ENCODE data around the gene PLCXD1.

The PLCXD1 gene

DNA sequence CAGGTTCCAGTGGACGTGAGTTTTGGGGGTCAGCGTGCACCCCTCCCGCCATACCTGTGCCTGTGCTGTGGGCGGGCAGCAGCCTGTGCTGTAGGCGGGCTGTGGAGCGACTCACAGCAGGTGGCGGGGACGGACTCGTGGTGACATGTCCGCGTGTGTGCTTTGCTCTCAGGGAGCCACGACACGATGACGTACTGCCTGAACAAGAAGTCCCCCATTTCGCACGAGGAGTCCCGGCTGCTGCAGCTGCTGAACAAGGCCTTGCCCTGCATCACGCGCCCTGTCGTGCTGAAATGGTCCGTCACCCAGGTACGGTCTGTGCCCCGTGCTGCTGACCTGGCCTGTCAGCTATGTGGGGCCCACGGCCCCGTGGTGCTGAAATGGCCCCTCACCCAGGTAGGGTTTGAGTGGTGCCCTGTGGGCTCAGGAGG, 7.4 kb downstream of the PLCXD1 start:
- TF ChIP-seq, protein P1, sequence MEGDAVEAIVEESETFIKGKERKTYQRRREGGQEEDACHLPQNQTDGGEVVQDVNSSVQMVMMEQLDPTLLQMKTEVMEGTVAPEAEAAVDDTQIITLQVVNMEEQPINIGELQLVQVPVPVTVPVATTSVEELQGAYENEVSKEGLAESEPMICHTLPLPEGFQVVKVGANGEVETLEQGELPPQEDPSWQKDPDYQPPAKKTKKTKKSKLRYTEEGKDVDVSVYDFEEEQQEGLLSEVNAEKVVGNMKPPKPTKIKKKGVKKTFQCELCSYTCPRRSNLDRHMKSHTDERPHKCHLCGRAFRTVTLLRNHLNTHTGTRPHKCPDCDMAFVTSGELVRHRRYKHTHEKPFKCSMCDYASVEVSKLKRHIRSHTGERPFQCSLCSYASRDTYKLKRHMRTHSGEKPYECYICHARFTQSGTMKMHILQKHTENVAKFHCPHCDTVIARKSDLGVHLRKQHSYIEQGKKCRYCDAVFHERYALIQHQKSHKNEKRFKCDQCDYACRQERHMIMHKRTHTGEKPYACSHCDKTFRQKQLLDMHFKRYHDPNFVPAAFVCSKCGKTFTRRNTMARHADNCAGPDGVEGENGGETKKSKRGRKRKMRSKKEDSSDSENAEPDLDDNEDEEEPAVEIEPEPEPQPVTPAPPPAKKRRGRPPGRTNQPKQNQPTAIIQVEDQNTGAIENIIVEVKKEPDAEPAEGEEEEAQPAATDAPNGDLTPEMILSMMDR (conservative IDR thresholded peaks at IDR 0.05; ENCODE audit: control insufficient read depth, insufficient read depth, low read depth, low read length) = no peak
- H3K4me3 ChIP-seq (ENCODE audit: control insufficient read depth, low read depth, low read length) = no peak overlapping the region
- no peak for DNase-seq (ENCODE audit: low read depth)

DNA sequence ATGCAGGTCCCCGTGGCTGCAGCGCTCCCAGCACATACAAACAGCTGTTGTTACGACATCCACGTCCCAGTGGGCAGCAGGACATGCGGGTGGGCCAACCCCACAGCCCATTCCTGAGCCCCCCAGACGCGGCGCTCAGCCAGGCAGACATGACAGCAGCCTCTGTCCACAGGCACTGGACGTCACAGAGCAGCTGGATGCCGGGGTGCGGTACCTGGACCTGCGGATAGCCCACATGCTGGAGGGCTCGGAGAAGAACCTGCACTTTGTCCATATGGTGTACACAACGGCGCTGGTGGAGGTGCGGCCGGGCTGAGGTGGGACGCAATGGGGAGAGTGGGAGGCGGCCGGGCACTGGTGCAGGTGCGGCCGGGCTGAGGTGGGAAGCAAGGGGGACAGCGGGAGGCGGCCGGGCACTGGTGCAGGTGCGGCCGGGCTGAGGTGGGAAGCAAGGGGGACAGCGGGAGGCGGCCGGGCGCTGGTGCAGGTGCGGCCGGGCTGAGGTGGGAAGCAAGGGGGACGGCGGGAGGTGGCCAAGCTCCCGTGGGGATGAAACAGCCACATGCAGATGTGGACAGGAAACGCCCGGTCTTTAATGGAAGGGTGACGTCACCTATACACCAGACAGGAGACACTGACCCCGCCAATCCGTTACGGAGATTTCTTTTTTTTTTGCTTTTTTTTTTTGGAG, 9.4 kb downstream of the PLCXD1 start:
- H3K4me3 ChIP-seq (ENCODE audit: control insufficient read depth, low read depth, low read length) = no peak overlapping the region
- TF ChIP-seq, protein P1 (conservative IDR thresholded peaks at IDR 0.05; ENCODE audit: control insufficient read depth, insufficient read depth, low read depth, low read length) = no peak
- DNase-seq (ENCODE audit: low read depth) = no peak

DNA sequence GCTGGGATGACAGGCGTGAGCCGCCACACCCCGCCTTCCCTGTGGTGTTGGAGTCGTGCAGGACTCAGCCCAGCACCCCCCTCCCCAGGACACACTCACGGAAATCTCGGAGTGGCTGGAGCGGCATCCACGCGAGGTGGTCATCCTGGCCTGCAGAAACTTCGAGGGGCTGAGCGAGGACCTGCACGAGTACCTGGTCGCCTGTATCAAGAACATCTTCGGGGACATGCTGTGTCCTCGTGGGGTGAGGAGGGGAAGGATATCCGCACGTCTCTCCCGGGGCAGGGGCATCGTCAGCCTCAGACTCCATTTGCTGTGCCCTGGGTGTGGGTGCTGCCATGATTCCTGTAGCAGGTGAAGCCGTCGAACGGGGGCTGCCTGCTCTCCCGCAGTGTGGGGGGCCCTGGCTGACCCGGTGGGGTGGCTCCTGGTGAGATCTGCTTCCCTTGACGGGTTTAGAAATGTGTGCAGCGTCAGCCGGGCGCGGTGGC, 10.3 kb downstream of the PLCXD1 start:
- TF ChIP-seq, protein P1 (conservative IDR thresholded peaks at IDR 0.05; ENCODE audit: control insufficient read depth, insufficient read depth, low read depth, low read length) = no peak
- no peak for DNase-seq (ENCODE audit: low read depth)
- H3K4me3 ChIP-seq (ENCODE audit: control insufficient read depth, low read depth, low read length) = no peak overlapping the region

DNA sequence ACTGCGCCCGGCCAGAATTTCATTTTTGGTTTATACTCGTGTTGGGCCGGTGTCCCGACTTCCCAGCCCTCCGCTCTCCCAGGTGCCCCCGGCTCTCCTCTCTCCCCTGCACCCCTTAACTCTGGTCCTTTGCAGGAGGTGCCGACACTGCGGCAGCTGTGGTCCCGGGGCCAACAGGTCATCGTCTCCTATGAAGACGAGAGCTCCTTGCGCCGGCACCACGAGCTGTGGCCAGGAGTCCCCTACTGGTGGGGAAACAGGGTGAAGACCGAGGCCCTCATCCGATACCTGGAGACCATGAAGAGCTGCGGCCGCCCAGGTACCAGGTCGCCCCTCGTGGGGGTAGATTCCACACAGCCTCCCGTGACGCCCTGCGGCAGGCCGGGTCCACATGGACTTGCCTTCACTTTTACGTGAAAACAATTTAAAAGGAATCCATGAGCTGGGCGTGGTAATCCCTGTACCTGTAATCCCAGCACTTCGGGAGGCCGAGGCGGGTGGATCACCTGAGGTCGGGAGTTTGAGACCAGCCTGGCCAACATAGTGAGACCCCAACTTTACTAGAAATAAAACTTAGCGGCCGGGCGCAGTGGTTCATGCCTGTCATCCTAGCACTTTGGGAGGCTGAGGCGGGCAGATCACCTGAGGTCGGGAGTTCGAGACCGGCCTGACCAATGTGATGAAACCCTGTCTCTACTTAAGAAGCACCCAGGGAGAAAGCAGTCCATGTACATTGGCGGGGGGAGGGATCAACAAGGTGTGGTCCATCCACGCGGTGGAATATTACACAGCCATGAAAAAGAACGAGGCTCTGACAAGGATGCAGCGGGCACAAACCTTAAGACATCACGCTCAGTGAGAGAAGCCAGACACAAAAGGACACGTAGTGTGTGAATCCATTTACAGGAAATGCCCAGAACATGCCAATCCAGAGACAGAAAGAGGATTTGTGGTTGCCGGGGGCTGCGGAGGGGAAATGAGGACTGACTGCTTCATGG, 12.0 kb downstream of the PLCXD1 start:
- H3K4me3 ChIP-seq (ENCODE audit: control insufficient read depth, low read depth, low read length) = no peak overlapping the region
- TF ChIP-seq, protein P1 (conservative IDR thresholded peaks at IDR 0.05; ENCODE audit: control insufficient read depth, insufficient read depth, low read depth, low read length) = no peak
- DNase-seq (ENCODE audit: low read depth) = no peak

DNA sequence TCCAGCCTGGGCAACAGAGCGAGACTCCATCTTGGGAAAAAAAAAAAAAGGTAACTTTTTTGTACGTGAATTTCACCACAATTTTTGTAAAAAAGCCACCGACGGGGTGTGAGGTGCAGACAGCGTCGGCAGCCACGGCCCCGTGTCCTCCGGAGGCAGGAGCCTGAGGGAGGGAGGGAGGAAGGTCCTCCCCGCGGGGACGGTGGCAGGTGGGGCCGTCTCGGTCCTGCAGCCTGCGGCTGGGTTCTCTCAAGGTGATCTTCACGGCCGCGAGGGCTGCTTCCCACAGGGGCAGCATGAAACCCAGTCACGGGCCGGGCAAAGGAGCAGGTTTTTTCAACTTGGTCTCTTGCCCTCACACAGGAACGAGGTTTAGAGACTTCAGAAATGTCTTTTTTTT, 14.0 kb downstream of the PLCXD1 start:
- no peak for DNase-seq (ENCODE audit: low read depth)
- H3K4me3 ChIP-seq (ENCODE audit: control insufficient read depth, low read depth, low read length) = no peak overlapping the region
- TF ChIP-seq, protein P1 (conservative IDR thresholded peaks at IDR 0.05; ENCODE audit: control insufficient read depth, insufficient read depth, low read depth, low read length) = no peak

DNA sequence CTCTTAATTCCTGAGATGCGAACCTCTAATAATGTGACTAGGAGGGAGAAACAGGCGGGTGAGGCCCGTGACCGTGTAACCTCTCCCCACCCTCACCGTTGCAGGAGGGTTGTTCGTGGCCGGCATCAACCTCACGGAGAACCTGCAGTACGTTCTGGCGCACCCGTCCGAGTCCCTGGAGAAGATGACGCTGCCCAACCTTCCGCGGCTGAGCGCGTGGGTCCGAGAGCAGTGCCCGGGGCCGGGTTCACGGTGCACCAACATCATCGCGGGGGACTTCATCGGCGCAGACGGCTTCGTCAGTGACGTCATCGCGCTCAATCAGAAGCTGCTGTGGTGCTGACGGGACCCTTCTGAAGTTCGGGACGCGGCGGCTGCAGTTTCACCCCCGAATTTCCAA, 17.8 kb downstream of the PLCXD1 start:
- H3K4me3 ChIP-seq (ENCODE audit: control insufficient read depth, low read depth, low read length) = no peak overlapping the region
- DNase-seq (ENCODE audit: low read depth) = no peak
- TF ChIP-seq, protein P1 (conservative IDR thresholded peaks at IDR 0.05; ENCODE audit: control insufficient read depth, insufficient read depth, low read depth, low read length) = no peak

Data from fibroblast of mammary gland (primary cell).